GM19372 (cell line): ENCODE data around the gene ZIC2.

Source experiments
- ATAC-seq: cut with Tn5 transposase; IDR thresholded peaks from one replicate; pipeline ENCODE4 v1.9.1; 2021; ENCODE audit warnings: mild to moderate bottlenecking, low read depth, moderate library complexity; ENCODE audit not compliant: unreplicated experiment

ZIC2 gene

GRCh38 chr13:99973163-99973807 lies 8.3 kb upstream of the ZIC2 start:
- no peak for ATAC-seq

GRCh38 chr13:99973808-99974185 lies 7.8 kb upstream of the ZIC2 start:
- ATAC-seq = no peak

GRCh38 chr13:99974296-99974938 lies 7.2 kb upstream of the ZIC2 start:
- ATAC-seq = no peak

- no peak for ATAC-seq
Observed at GRCh38 chr13:99974939-99975561, 6.5 kb upstream of the ZIC2 start.

- ATAC-seq = no peak
Observed at GRCh38 chr13:99975626-99976025, 6.0 kb upstream of the ZIC2 start.

- ATAC-seq = no peak
Observed at GRCh38 chr13:99976575-99976974, 5.0 kb upstream of the ZIC2 start.

- no peak for ATAC-seq
Observed at GRCh38 chr13:99977334-99977911, 4.2 kb upstream of the ZIC2 start.

GRCh38 chr13:99977912-99978798 lies 3.4 kb upstream of the ZIC2 start:
- ATAC-seq = no peak

- ATAC-seq = no peak
Observed at GRCh38 chr13:99978799-99979452, 2.7 kb upstream of the ZIC2 start.

- ATAC-seq = no peak
Observed at GRCh38 chr13:99979453-99980200, 2.0 kb upstream of the ZIC2 start.

GRCh38 chr13:99980201-99980823 lies 1.3 kb upstream of the ZIC2 start:
- ATAC-seq = no peak

- ATAC-seq = no peak
Observed at GRCh38 chr13:99980824-99981734, 505 bp upstream of the ZIC2 start.

GRCh38 chr13:99982036-99982730 lies 599 bp downstream of the ZIC2 start:
- ATAC-seq = no peak

GRCh38 chr13:99982731-99983498 lies 1.3 kb downstream of the ZIC2 start:
- no peak for ATAC-seq

- ATAC-seq = no peak
Observed at GRCh38 chr13:99983499-99984401, 2.2 kb downstream of the ZIC2 start.
